ENCODE results near the gene KLHL7.
"Not testable (repeated sequence)": the region's sequence is repeated elsewhere in the genome, so short reads cannot be mapped to it uniquely, and the experiment has no call there.

KLHL7 gene

GRCh38 chr7:23224364-23224763 lies 118.8 kb downstream of the KLHL7 start:
- DNase-seq: not testable (repeated sequence)

- no peak for DNase-seq
Measured at GRCh38 chr7:23226844-23227450, 121.4 kb downstream of the KLHL7 start.
